ENCODE measurements around the gene C3orf52.

Gene C3orf52

DNA sequence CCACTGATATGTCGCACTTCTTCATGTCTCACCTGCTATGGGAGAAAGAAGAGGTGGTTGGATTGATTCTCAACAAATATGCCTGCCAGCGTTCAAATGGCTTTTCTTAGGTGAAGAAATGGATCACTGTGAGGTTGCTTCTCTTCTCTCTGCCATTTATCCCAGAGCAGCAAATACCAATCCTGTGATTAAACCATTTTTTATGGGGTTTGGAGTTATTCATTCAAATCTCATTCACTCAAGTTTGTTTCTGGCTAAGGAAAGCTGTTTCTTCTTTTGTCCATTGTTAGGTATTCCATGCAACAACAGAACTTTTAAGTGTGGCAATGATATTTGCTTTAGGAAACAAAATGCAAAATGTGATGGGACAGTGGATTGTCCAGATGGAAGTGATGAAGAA is 12.2 kb upstream of the C3orf52 start:
- no peaks in the 10 kb centered on the region for H3K79me2 ChIP-seq (ENCODE audit: insufficient read depth, low read length)
- no peaks in the 10 kb centered on the region for H3K27me3 ChIP-seq (ENCODE audit: low read length)
- no peak overlapping the region for H3K9ac ChIP-seq (ENCODE audit: low read length)
- no peaks in the 10 kb centered on the region for H3K9me2 ChIP-seq (replicated peaks; ENCODE audit: insufficient read depth, low read length)
- no peak overlapping the region for H3K27ac ChIP-seq (ENCODE audit: low read depth, low read length)
- no peaks in the 10 kb centered on the region for H3K9me3 ChIP-seq (ENCODE audit: insufficient read depth, low read length)
- H3K4me2 ChIP-seq (ENCODE audit: low read depth, low read length, poor library complexity, severe bottlenecking) = no peak overlapping the region
- no peaks in the 10 kb centered on the region for H3K36me3 ChIP-seq (ENCODE audit: low read length)
- H2AFZ ChIP-seq (ENCODE audit: low read depth, low read length, severe bottlenecking) = no peak overlapping the region
- H4K20me1 ChIP-seq (ENCODE audit: low read depth, low read length) = no peaks in the 10 kb centered on the region
- TF ChIP-seq, protein P1, sequence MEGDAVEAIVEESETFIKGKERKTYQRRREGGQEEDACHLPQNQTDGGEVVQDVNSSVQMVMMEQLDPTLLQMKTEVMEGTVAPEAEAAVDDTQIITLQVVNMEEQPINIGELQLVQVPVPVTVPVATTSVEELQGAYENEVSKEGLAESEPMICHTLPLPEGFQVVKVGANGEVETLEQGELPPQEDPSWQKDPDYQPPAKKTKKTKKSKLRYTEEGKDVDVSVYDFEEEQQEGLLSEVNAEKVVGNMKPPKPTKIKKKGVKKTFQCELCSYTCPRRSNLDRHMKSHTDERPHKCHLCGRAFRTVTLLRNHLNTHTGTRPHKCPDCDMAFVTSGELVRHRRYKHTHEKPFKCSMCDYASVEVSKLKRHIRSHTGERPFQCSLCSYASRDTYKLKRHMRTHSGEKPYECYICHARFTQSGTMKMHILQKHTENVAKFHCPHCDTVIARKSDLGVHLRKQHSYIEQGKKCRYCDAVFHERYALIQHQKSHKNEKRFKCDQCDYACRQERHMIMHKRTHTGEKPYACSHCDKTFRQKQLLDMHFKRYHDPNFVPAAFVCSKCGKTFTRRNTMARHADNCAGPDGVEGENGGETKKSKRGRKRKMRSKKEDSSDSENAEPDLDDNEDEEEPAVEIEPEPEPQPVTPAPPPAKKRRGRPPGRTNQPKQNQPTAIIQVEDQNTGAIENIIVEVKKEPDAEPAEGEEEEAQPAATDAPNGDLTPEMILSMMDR (IDR thresholded peaks at IDR 0.05; ENCODE audit: insufficient read depth, low read length, poor library complexity, severe bottlenecking) = no peak
- no peak for TF ChIP-seq EZH2phosphoT487 (conservative IDR thresholded peaks at IDR 0.05; ENCODE audit: low read length)
- no peak overlapping the region for H3K4me3 ChIP-seq (ENCODE audit: insufficient read depth, low read length, poor library complexity, severe bottlenecking)
- H3F3A ChIP-seq (ENCODE audit: insufficient read depth) = no peaks in the 10 kb centered on the region

DNA sequence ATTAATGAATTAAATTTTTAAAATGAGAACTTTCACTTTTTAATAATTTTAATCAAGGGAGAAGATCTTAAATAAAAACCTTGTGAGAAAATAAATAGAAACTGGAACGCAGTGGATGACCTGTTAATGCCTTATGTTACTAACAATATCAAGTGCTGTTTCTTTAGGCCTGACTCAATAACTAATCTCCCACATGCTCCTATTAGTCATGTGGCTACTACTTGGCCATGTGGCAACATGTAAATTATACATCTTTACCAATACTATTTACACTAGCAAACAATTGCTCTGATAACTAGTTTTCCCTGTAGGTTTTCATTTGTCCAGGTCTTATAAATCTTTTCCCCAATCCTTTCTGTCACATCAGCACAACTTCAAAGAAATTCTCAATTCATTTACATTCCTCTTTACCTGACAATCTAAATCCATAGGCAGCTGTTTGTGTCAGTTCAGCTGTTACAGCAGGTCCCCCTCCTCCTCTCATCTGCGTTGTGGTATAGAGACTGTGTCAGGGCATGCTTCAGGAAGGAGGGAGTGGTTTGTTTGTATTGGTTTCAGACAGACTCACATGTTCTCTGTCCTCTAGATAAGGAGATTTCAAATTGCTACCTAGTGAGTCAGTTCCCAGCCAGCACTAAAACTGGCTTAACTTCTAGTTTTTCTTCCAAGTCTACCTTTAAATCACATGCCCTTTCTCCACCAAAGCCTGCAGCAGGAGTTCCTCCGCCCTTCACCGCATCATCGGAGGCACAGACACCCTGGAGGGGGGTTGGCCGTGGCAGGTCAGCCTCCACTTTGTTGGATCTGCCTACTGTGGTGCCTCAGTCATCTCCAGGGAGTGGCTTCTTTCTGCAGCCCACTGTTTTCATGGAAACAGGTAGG is 11.3 kb upstream of the C3orf52 start:
- Histone ChIP-seq H4K20me1 (ENCODE audit: low read depth, low read length) (no peaks in the 10 kb centered on the region), H3K79me2 (ENCODE audit: insufficient read depth, low read length) (no peaks in the 10 kb centered on the region), H2AFZ (ENCODE audit: low read depth, low read length, severe bottlenecking) (no peak overlapping the region), H3K36me3 (ENCODE audit: low read length) (no peaks in the 10 kb centered on the region), H3K4me2 (ENCODE audit: low read depth, low read length, poor library complexity, severe bottlenecking) (no peak overlapping the region), H3K4me3 (ENCODE audit: insufficient read depth, low read length, poor library complexity, severe bottlenecking) (no peak overlapping the region), H3F3A (ENCODE audit: insufficient read depth) (no peaks in the 10 kb centered on the region), H3K27ac (ENCODE audit: low read depth, low read length) (no peak overlapping the region), H3K9ac (ENCODE audit: low read length) (no peak overlapping the region), H3K27me3 (ENCODE audit: low read length) (no peaks in the 10 kb centered on the region), H3K9me3 (ENCODE audit: insufficient read depth, low read length) (no peaks in the 10 kb centered on the region), H3K9me2 (replicated peaks; ENCODE audit: insufficient read depth, low read length) (no peaks in the 10 kb centered on the region)
- TF ChIP-seq, protein P1 (IDR thresholded peaks at IDR 0.05; ENCODE audit: insufficient read depth, low read length, poor library complexity, severe bottlenecking) = no peak
- TF ChIP-seq EZH2phosphoT487 (conservative IDR thresholded peaks at IDR 0.05; ENCODE audit: low read length) = no peak

DNA sequence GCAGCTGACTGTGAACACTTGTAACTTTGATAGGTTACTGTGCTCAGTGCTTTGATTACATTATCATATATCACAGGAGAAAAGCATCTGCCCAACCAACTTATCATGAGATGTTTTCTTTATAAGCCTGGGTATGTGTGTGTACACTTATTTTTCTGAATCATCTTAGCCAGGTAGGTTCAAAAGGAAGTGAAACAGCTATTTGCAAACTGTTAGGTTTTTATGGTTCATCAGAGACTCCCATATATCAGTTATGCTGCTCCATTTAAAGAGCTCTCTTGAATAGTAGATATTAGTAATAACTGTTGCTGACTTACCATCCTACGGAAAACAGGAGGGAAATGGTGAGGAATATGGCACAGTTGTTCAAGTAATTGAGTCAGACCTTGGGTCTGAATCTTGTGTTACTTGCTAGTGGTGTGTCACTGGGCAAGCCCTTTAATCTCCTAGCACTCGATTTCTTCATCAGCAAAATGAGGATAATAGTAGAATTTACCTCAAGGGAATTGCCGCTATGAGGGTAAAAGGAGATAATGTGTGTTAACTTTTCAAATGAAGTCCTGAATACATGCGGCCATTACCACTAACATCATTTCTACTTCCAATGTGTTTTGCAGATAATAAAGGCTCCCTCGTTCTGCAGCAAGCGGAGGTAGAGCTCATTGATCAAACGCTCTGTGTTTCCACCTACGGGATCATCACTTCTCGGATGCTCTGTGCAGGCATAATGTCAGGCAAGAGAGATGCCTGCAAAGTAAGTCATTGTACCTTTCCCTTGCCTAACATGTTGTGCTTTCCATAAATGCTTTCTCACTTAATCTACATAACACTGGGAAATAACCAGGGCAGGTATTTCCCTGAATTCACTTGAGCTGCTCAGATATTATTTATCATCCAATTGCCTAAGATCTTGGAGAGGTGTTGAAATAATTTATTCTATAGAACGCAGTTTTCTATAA is 7.8 kb upstream of the C3orf52 start:
- H3K27me3 ChIP-seq (ENCODE audit: low read length) = no peaks in the 10 kb centered on the region
- H3K9ac ChIP-seq (ENCODE audit: low read length) = no peak overlapping the region
- no peak overlapping the region for H3K4me3 ChIP-seq (ENCODE audit: insufficient read depth, low read length, poor library complexity, severe bottlenecking)
- H3K36me3 ChIP-seq (ENCODE audit: low read length) = no peaks in the 10 kb centered on the region
- H3K79me2 ChIP-seq (ENCODE audit: insufficient read depth, low read length) = no peaks in the 10 kb centered on the region
- H4K20me1 ChIP-seq (ENCODE audit: low read depth, low read length) = no peaks in the 10 kb centered on the region
- no peak overlapping the region for H2AFZ ChIP-seq (ENCODE audit: low read depth, low read length, severe bottlenecking)
- no peaks in the 10 kb centered on the region for H3F3A ChIP-seq (ENCODE audit: insufficient read depth)
- TF ChIP-seq, protein P1 (IDR thresholded peaks at IDR 0.05; ENCODE audit: insufficient read depth, low read length, poor library complexity, severe bottlenecking) = no peak
- TF ChIP-seq EZH2phosphoT487 (conservative IDR thresholded peaks at IDR 0.05; ENCODE audit: low read length) = no peak
- H3K4me2 ChIP-seq (ENCODE audit: low read depth, low read length, poor library complexity, severe bottlenecking) = no peak overlapping the region
- no peaks in the 10 kb centered on the region for H3K9me3 ChIP-seq (ENCODE audit: insufficient read depth, low read length)
- H3K9me2 ChIP-seq (replicated peaks; ENCODE audit: insufficient read depth, low read length) = no peaks in the 10 kb centered on the region
- no peak overlapping the region for H3K27ac ChIP-seq (ENCODE audit: low read depth, low read length)
